GM19397 (cell line): Measurements from ENCODE around the gene NUP210.

Experiments
- ATAC-seq: cut with Tn5 transposase; IDR thresholded peaks from one replicate; pipeline ENCODE4 v1.9.1; 2021; ENCODE audit warnings: mild to moderate bottlenecking, moderate library complexity; ENCODE audit not compliant: unreplicated experiment

Gene NUP210

DNA sequence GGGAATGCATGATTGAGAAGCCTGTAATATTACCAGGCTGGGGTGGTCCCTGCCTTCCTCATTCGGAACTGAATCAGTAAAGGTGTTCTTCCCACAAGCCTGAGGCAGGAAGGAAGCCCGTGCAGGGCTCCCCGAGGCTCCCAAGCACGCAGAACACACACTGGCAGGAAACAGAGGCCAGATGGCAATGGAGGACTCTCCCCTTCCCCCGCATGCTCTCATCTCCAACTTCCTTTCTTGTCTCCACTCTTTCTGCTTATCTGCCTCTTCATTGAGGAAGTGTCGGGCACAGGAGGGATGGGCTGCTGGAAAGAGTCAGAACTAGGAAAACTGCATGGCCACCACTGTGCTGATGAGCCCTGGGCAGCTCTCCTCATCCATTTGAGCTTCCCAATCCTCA, 123.5 kb downstream of the NUP210 start:
- no peak for ATAC-seq

DNA sequence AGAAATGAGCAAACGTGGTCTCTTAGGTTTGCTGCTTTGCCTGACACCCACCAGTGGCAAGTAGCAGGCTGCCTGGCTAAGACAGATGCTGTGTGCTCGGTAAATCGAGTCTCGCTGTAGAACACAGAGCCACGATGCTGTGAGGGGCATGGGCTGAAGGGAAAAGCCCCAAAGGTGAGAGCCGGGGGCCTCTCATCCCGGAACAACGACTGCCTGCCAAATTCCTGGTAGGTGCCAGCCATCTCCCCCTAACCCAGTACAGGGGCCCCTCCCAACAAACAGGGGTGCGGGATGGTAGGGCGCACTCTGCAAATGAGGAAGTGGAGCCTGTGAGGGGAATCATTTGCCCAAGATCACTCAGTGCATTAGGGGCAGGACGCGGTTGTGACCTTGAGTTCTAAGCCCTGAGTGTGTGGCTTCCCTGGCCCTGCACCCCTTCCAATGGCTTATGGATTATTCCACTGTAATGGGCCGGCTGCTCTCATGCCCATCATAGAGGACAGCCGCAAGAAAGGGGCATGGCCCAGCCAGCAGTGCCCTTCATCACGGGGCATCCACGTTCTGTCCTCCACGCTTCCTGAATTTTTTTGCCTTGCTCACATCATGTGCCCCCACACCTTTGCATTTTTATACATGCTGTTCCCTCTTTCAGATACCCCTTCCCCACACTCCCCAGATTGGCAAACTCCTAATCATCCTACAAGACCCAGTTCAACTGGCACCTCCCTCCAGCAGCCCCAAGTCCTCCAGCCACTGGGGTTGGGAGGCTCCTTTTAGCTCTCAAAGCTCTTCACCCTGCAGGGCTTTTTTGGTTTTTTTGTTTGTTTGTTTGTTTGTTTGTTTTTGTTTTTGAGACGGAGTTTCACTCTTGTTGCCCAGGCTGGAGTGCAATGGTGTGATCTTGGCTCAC, 125.4 kb downstream of the NUP210 start:
- no peak for ATAC-seq

DNA sequence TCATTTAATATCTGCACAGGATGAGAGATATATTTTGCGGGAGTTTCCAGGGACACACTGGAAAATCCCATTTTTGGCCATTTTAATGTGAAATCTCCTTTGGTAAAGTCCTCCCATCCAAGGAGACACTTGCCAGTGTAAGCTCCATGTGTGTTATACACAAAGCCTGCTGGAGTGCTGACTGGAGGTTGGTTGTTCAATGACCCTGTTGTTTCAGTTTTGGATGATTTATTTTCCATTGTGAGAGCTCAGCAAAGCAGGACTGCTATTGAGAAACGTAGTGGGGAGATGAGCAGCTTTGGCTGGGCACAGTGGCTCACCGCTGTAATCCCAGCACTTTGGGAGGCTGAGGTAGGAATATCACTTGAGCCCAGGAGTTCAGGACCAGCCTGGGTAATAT, 127.7 kb downstream of the NUP210 start:
- ATAC-seq: no peak

DNA sequence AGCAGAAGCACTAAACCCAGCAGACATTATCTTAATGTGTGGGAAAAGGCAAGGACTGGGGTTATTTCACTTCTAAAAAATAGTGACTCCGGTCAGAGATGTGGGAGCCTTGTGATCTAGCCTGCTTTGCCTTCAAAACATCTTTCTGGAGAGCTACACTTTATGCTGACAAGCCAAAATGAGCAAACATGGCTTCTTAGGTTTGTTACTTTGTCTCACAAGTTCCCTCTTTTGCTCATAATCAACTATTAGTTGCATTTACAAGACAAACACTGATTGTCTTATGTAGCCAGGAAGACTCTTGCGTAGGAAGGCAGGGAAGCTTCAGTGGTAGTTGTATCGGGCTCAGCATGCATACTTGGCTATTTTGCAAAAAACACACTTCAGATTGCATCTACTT, 129.2 kb downstream of the NUP210 start:
- no peak for ATAC-seq

DNA sequence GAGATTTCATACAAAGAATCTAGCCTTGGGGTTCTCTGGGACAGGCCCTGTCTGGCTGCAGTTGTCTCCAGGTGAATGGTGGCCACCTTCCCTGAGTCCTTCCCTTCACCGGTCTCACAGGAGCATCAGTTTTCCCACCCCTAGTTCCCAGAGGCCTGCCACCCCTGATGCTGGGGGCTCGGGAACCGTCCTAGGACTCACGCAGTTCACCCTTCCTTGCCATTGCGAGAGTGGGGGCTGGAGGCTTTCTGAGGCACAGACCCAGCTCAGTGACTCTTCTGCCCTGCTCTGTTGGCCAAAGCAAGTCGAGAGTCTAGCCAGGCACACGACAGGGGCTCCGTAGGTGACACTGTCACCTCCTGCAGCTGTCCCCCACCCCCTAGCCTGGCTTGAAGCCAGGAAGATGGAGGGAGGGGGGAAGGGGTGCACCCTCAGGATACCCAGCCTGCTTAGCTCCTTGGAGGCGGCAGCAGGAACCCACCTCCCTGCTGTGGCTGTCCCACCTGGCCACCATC, 130.3 kb downstream of the NUP210 start:
- ATAC-seq: no peak

DNA sequence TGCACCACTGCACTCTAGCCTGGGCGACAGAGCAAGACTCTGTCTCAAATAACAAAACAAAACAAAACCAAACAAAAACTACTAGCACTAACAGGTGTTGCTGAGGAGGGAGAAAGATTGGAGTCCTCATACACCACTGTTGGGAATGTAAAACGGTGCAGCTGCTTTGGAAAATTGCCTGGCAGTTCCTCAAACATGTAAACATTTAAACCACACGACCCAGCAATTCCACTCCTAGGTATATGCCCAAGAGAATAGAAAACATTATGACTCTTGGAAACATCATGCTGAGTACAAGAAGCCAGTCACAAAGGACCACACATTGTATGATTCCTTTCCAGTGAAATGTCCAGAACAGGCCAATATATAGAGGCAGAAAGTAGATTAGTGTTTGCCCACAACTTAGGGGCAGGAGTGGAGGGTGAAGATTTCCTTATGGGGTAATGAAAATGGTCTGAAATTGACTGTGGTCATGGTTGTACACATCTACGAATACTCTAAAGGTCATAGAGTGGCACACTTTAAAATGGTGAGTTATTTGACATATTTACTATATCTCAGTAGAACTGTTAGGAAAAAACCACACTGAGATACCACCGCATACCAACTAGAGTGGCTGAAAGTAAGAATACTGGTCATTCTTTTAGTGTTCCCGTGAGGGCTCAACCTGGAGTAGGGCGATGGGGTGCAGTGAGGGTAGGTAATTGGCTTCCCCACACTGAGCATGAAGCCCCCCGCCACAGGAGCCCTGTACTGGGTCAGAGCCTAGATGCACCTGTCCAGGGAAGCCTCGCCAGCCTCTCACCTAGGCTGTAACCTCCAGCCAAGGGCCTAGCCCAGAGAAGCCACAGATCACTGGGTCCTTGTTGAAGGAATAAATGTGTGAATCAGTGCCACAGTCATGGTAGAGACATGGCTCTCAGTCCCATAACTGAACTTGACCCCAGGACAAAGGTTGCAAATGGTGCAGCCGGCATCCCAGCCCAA, 131.1 kb downstream of the NUP210 start:
- no peak for ATAC-seq

DNA sequence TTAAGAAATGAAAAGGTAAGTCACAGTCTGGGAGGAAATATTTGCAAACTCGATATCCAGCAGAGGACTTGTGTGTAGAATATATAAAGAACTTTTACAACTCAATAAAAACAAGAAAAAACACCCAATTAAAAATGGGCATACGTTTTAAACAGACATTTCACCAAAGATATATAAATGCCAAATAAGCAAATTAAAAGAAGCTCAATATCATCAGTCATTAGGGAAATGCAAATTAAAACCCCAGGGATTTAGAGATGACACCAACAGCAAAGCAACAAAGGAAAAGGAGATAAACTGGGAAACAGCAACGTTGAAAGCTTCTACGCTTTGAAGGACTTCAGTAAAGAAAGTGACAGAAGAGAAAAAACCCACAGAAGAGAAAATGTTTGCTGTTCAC, 132.3 kb downstream of the NUP210 start:
- no peak for ATAC-seq

DNA sequence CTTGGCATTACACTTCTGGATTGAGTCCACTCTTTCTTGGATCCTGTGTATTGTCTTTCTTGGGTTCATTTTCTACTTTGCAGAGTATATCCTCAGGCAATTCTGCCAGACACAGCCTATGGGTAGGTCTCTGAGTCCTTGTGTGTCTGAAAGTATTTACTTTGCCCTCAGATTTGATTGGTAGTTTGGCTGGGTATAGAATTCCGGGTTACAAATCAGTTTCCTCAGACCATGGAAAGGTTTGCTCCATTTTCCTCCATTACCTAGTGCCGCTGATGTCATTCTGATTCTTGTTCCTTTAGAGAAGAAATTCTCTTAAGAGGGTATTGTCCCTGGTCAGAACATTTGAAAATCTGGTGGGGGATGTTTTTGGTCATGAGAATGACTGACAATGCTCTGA, 133.2 kb downstream of the NUP210 start:
- ATAC-seq: no peak

DNA sequence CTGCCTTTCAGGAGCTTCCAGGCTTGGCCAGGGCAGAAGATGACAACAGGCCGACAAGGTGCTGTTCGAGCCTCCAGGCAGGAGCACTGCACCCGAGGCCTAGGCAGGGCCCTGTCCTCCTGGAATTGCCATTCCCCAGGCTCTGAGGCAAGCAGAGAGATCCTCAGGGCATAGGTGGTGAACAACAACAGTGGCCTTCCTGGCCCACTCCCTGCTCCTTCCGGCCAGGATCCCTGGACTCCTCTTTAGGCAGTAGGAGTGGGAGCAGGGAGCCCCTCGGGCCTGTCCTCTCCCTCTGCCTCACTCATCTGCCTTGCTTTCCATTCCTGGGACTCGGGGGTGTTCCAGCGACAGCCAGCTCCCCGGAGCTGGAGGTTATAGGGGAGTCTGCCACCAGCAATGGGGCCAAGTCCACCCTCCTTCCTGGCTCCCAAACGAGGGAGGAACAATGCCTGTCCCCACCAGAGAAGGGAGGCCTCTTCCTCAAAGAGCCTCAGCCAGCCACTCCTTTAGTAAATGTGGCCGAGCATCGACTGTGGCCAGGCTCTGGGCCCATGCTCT, 135.0 kb downstream of the NUP210 start:
- no peak for ATAC-seq

DNA sequence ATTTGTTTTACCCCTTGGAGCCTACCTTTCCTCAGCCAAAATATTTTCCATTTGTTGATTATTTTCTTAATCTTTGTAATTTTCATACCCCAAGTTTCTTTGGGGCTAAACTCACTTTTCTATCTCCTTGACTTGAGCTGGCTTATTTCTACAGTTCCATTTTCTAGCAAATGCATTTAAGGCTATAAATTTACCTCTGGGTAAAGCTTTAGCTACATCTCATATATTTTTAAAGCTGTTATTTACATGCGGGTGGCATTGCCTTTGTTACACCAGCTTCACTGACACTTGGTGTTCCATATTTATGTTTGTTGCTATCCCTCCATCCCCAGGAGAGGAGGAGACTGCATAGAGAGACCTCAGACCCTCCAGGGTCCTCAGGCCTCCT, 136.3 kb downstream of the NUP210 start:
- ATAC-seq: no peak

DNA sequence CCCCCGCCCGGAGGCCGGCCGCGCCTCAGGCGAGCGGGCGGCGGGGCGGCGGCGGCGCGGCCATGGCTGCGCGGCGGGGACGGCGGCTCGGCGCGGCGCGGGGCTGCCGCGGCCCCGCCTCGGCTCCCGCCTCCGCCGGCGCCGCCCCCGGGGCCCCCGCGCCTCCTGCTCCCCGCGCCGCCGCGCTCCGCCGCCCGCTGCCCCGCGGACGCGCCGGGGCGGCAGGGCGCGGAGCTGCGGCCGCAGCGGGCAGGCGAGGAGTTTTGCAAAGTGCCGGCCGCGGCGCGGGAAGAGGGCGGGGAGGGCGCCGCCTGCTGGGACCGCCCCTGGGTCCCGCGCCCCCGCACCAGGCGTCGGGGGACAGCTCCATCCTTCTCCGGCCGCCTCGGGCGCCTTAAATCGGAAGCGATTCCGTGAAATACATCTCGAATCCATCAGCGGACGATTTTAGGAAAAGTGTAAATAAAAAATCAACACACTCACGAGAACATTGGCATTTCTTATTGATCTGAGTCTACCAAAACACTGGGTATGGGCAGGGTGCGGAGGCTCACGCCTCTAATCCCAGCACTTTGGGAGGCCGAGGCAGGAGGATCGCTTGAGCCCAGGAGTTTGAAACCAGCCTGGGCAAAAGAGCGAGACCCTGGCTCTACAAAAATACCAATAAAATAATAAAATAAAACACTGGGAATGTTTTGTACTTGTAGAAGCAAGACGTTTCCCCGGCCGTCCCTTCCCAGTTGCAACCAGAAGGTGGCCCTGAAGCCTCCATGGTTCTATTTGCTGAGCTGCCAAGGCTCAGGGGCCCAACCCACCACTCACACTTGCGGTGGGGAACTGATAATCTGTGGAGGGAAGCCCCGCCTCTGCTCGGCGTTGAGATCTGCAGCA, 136.9 kb downstream of the NUP210 start:
- ATAC-seq: no peak

DNA sequence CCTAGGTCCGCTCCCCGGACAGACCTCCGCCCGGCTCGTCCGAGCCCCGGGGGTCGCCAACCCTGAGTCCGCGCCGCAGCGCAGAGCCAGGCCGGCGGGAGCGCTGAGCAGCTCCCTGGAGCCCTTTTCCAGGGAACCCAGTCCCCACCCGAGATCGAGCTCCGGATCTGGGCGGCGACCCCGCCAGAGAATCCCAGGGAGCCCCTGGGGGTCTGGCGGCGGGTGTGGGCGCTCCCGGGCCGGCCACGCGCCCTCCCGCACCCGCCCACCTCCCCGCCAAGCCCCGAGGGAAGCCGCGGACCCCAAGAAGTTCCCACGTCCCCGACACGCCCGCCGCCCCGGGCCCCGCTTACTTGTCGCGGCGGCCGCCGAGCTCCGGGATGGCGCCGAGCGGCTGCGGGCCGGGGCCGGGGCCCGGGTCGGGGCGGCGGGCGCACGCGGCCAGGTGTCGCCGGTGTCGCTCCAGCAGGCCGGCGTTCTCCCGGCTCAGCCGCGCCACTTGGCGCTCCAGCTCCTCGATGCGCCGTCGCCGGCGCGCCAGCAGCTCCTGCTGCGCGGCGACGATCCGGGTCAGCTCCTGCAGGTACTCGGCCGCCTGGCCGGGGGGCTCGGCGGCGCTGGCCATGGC, 137.7 kb downstream of the NUP210 start:
- no peak for ATAC-seq

DNA sequence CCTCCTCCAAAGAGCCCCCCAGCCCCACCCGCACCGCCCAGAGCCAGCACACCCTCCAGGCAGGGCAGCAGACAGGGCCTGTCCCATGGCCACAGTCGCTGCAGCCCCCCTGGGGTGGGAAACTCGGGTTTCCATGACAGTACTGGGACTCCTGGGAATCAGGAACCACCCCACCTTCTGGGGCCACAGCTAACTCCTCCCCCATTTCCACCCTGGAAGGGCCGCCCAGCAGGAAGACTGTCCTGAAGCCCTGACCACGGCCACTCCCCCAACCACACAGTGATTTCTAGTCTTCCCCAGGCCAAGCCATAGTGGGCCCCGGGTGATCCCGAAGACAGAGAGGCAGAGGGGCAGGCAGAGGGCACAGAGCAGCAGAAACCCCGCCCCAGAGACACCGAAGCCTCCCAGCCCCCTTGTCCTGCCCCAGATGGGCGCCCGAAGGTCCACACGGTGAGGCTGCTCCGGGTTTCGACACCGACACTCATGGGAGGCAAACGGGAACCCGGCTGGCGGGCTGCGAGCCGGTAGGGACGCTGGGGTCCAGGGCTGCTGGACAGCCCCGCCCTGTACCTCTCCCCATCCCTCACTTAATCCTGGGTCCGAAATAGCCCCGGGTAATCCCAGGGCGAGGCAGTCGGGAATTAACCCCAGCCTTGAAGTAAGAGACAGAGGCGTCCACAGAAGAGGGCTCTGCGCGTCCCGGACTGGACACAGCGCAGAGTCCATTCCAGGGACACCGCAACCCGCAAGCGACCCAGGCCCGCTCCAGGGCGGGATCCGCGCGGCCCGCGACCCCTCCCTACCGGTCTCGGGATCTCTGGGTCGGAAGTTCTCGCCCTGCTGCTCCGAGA, 138.4 kb downstream of the NUP210 start:
- ATAC-seq: no peak

DNA sequence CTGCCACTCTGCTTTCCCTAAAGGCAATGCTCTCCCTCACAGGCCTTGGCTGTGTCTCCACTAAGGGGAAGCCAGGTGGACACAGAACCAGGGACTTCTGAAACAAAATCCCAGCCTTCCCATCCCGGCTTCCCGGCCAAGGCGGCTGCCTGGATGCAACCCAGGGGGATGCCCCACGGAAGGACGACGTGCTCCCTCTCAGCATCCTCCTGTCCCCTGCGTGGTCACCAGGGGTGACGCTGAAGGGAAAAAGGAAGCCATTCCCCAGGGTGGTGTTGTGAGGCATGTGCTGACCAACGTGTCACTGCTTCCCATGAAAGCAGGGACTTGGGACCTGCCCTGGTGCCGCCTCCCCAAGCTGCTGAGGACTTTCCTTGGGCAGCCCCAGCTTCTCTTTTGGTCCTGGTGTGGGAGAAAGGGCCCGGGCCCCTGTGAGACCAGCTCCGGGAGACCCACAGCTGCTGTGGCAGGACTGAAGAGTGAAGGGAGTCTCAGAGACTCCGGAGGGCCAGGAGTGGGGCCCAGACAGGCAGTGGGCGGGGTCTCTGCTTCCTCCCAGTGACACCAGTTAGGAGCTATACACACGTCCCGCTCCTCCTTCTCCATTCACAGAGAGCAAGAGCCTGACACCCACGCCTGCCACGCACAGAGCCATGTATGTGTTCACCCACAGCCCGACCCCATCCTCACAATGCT, 139.2 kb downstream of the NUP210 start:
- ATAC-seq: no peak

DNA sequence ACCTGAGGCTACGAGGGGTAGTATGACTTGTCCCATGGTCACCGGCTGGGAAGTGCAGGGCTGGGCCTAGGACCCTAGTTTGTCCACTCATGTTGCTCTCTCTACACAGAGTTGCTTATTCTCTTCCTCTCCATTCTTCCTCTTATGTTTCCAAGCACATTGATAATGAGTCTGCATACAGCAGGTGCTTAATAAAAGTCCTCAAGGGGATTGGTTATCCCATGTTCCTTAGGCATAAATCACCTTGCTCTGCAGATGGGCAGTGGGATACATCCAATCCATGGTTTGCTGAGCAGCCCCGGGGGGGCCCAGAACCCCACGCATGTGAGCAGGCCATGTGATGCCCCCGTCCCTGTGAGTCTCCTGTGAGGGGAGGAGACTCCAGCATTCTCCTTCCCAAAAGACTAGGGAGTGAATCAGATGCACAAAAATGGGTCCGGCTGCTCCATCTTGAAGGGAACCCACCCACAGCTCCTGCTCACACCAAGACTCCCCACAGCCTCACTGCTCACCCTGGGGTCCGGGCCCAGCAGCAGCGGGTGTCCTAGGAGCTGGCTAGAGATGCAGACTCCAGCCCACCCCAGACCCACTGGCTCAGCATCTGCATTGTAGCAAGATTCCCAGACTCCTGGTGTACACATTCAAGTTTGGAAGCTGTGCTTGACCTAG, 139.9 kb downstream of the NUP210 start:
- no peak for ATAC-seq

DNA sequence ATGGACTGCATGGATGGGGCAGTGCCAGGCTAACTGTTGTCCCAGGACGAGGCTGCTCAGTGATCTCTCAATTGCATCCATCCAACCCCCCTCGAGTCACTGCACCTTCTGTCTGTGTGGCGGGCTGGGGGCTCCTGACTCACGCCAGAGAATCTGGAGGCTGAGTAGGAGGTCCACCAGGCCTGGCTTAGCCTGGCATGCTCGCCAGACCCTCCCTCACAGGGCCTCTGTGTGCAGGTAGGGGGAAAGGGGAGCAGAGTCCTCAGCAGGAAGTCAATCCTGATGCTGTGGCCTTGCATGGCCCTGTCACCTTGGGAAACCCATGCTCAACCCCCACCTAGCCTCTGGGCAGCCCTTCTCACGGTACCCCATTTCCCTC, 140.6 kb downstream of the NUP210 start:
- ATAC-seq: no peak

DNA sequence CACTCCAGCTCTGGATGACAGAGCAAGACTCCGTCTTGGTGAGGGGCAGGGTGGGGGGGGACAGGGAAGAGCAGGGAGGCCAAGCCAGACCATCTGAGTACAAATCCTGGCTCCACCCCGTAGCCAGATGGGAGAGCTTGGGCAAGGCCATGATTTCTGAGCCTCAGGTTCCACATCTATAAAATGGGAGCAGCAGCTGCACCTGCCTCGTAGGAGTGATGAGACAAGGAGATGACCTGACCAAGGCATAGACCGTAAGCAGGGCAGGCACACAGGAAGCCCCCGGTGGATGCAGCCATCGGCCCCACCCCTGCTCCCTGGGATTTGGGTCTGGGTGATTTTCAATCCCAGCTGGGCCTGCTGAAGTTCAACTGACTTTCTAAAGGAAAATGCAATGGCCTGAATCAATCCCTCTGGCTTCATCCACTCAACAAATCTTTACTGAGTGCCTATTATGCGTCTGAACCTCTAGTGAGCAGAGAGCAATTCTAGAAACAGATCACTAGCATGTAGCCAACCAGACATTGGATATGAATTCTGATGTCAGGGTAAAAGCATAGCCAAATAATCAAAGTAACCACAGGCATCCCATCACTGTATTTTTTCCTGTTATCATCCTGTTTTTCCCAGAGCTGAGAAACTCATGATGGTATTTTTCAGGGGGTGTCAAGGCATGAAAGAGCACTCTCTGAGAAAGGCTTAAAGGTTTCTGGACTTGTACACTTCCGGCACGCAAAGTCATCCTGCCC, 141.2 kb downstream of the NUP210 start:
- no peak for ATAC-seq
